Measurements from ENCODE around the gene FAM20C.
A peak's percentile ranks its signal among the peaks of the same experiment; 100 is the strongest.
"Not testable (repeated sequence)": the region's sequence is repeated elsewhere in the genome, so short reads cannot be mapped to it uniquely, and the experiment has no call there.

The FAM20C gene

DNA sequence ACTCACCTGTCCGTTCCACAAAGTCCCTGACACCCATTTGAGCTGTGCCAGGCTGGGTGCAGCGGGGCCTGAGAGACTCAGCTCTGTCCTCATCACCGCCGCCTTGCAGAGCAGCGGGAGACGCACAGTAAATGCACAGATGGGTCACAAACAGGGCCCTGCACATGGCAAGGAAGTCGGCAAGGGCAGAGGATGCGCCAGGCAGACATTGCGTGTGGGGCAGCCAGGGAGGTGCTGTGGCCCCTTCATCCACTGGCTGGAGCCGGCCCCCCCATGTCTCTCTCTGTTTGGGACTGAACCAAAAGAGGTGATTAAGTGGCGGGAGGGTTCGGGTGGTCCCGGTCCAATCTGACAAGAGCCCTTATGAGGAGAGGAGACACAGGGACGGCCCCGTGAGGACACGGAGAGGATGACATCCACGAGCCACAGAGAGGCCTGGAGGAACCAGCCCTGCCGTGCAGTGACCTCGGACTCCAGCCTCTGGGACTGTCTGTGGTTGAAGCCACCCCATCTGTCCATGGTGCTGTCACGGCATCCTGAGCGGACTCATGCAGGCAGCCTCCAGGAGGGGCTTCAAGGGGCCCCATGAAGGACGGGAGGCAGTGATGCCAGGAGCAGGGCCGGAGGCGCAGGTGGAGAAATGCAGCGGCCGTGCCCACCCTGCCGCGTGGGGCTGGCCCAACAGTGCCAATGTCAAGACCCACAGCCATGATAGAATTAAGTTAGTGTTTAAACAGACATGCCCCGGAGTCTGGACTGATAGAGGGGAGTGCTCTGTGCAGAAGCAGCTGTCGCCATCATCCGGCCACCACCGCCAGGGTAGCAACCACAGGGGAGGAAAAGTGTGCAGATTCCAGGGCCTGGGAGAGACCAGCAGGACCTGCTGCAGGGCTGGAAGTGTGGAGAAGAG, 69.2 kb downstream of the FAM20C start:
- no peak for DNase-seq

DNA sequence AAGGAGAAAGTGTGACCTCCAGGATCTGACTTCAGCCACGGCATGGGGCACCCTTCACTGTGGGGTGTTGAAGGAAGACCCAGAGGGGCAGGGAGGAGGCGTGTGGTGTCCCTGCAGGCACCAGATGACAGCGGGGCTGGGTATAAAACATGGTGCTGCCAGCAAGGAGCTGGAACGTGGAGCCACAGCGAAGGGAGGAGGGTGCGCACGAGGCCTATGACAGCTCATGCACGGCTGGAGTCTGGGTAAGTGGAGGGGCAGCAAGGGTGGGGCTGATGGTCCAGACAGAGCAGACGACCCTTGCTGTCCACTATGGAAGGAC, 69.8 kb downstream of the FAM20C start:
- DNase-seq, result no peak

DNA sequence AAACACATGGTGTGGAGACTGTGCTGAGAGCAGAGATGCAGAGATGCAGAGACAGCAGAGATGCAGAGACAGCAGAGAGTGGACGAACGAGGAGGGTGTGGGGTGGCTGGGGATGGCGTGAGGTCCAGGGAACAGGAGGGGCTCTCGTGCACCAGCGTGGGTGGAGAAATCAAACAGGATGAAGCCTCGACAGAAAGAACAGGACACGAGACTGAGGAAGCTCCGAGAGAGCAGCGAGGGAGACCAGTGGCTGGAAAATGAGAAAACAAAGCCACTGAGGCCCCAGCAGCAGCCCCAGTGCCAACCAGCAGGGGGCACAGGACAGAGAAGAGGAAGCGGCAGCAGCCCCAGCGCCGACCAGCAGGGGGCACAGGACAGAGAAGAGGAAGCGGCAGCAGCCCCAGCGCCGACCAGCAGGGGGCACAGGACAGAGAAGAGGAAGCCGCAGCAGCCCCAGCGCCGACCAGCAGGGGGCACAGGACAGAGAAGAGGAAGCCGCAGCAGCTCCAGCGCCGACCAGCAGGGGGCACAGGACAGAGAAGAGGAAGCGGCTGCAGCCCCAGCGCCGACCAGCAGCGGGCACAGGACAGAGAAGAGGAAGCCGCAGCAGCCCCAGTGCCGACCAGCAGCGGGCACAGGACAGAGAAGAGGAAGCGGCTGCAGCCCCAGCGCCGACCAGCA, 70.4 kb downstream of the FAM20C start:
- DNase-seq, result not testable (repeated sequence)

GRCh38 chr7:263483-264351, 71.3 kb downstream of the FAM20C start:
- not testable (repeated sequence) for DNase-seq

DNA sequence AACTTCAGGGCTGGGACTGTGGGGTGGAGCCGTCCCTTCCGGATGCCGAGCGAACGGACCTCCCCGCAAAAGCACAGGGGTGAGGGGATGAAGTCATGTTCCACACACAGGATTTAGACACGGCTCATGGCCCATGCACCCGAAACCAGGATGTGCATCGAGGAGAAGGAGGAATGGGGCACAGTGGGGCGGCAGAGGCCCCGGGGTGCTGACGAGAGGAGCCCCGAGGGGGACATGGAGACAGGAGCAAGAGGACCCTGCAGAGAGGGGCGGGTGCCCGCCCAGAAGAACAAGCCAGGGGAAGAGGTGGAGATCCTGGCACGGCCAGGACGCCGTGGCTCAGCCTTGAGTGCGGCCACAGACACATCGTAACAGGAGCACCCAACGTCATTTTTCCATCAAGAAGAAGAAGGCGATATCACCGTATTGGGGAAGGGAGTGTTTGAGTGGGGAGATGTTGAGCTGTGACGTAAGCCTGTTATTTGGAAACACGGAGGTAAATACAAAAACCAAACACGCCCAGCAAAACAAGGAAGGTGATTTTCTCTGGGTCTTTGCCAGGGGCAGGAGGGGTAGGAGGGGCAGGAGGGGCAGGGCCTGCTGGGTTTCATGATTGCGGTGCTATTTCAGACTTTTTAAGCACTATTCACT, 72.3 kb downstream of the FAM20C start:
- DNase-seq, result peak; percentile 30

- no peak for DNase-seq
Observed at GRCh38 chr7:265192-265997, 73.0 kb downstream of the FAM20C start.

DNA sequence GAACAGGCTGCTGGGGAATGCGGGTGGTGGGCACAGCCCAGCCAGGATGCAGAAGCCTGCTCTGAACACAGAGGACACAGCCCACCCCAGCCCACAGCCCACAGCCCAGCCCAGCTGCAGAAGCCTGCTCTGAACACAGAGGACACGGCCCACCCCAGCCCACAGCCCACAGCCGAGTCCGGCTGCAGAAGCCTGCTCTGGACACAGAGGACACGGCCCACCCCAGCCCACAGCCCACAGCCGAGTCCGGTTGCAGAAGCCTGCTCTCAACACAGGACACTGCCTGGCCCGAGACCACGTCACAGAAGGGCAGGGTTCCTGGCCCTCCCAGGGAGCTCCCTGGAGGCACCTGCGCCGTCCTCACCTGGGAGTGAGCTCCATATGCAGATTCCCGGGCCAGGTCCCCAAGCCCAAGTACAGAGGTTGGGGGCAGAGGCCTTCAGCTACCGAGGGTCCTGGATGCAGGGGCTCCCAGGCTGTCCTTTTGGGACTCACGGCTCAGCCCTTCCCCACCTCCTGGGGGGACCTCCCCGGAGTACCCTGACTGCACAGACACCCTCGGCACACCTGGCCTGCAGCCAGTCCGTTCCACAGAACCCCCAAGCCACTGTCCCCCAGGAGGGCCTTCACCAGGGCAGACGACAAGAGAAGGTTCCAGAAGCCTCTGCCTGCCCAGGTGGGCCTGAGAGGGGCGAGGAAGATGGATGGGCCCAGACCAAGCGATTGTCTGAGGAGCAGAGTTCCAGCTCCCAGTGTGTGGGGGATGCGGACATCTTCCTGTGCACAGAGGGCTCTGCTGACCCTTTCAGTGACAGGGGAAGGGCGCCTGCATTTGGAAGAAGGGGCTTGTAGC, 73.9 kb downstream of the FAM20C start:
- no peak for DNase-seq

- DNase-seq, result no peak
Observed at GRCh38 chr7:266851-267840, 74.8 kb downstream of the FAM20C start.

GRCh38 chr7:268991-269390, 76.6 kb downstream of the FAM20C start:
- DNase-seq, result no peak

- no peak for DNase-seq
Observed at GRCh38 chr7:269721-270120, 77.3 kb downstream of the FAM20C start.

- DNase-seq, result no peak
Observed at GRCh38 chr7:270351-270983, 78.1 kb downstream of the FAM20C start.

GRCh38 chr7:271266-272107, 79.1 kb downstream of the FAM20C start:
- DNase-seq, result no peak

DNA sequence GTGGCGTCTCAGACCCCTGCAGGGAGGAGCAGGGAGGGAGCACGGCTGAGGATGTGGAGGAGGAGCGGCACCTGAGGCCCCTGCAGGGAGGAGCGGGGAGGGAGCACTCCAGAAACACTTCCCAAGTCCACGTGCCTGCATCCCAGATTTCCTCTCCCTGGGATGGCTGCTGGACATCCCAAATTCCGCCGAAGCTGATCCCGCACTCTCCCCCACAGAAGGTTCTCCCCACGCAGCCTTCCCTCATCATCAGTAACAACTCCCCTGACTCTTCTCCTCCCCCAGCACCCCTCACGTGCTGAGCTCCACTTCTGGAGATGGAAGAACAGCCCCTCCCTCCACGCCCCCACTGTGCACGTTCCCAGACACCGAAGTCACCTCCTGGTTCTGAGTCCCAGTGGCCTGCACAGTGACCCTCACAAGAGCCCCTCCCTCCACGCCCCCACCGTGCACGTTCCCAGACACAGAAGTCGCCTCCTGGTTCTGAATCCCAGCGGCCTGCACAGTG, 79.8 kb downstream of the FAM20C start:
- no peak for DNase-seq

DNA sequence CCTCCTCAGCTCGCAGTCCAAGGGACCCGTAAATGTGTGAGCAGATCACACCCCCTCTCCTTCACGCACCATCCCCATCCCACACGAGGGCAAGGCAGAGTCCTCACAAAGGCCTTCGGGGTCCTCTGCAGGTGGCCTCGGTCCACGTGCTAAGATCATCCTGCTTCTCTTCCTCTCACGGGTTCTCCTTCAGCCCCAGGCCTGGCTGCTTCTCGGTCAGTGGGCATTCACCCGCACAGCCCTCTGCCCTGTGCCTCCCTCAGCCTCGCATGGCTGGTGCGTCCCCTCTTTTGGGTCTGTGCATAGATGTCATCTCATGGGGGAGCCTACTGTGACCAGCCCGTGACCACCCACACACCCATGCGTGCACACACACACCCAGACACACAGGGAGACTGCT, 80.3 kb downstream of the FAM20C start:
- DNase-seq, result no peak

DNA sequence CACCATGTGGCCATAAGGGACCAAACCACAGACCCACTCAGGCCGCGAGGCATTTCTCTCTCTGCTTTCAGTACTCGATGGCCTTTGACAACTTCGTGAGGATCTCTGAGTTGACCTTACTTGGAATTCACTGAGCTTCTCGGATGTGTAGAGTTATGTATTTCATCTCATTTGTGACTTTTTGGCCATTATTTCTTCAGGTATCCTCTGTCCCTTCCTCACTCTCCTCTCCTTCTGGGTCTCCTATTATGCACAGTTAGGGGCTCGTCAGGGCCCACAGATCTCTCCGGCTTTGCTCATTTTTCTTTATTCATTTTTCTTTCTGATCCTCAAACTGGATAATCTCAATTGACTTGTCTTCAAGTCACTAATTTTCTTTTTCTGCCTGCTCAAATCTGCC, 81.0 kb downstream of the FAM20C start:
- no peak for DNase-seq

DNA sequence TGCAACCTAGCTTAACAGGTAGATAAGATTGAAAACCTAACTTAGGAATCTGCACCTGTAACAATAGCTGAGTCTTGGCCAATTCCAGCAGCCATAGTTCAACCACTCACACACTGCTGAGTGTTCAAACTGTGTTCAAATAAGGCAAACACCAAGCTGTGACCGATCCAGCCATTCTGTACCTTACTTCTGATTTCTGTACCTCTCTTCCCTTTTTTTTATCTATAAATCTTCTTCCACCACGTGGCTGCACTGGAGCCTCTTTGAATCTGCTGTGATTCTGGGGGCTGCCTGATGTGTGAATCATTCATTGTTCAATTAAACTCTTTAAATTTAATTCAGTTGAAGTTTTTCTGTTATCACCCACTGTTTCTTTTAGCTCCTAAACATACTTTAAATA, 81.9 kb downstream of the FAM20C start:
- DNase-seq, result no peak

GRCh38 chr7:276230-276835, 84.0 kb downstream of the FAM20C start:
- no peak for DNase-seq

GRCh38 chr7:277228-277627, 84.9 kb downstream of the FAM20C start:
- DNase-seq, result no peak
